Spleen (tissue), 11 donors: Measurements from ENCODE around the gene HAS3. TPM values are rescaled to one million over a fixed set of nuclear protein-coding genes. Genes with fewer than 3 reads are reported as not detected.

Experiments
- DNase-seq: peaks from one replicate; pipeline ENCODE4 v3.0.0-alpha.2; 2020
- H3K27ac ChIP-seq, 8 donors: fragments of 200-600 bp; sonication (generic) in 7 of 8; 1 replicate in 4 of 8; 2 replicates in 4 of 8; pipeline versions ENCODE4 v1.5.0 to v1.8.0; 2016 to 2021; ENCODE audit warnings: inconsistent platforms in 4 of 8, mild to moderate bottlenecking in 4 of 8, moderate library complexity in 1 of 8
- H3K27me3 ChIP-seq, 7 donors: fragments of 200-600 bp; sonication (generic) in 6 of 7; replicated peaks in 1 of 7; 1 replicate in 4 of 7; 2 replicates in 3 of 7; pipeline versions ENCODE4 v1.5.0 to v1.8.0; 2016 to 2021; ENCODE audit warnings: inconsistent platforms in 3 of 7, mild to moderate bottlenecking in 1 of 7
- H3K36me3 ChIP-seq, 6 donors: fragments of 200-600 bp; sonication (generic) in 5 of 6; 1 replicate in 4 of 6; 2 replicates in 2 of 6; pipeline versions ENCODE4 v1.5.0 to v1.8.0; 2016 to 2021; ENCODE audit warnings: inconsistent platforms in 2 of 6
- H3K4me1 ChIP-seq, 6 donors: fragments of 200-600 bp; sonication (generic) in 5 of 6; 1 replicate in 3 of 6; 2 replicates in 3 of 6; pipeline versions ENCODE4 v1.5.0 to v1.8.0; 2016 to 2021; ENCODE audit warnings: inconsistent platforms in 3 of 6
- H3K4me3 ChIP-seq, 8 donors: fragments of 200-600 bp; sonication (generic) in 7 of 8; 1 replicate in 4 of 8; 2 replicates in 4 of 8; pipeline versions ENCODE4 v1.5.0 to v1.8.0; 2016 to 2021; ENCODE audit warnings: inconsistent platforms in 4 of 8, mild to moderate bottlenecking in 4 of 8, moderate library complexity in 2 of 8
- H3K9me3 ChIP-seq, 8 donors: fragments of 200-600 bp; sonication (generic) in 7 of 8; 1 replicate in 4 of 8; 2 replicates in 4 of 8; pipeline versions ENCODE4 v1.5.0 to v1.8.0; 2016 to 2021; ENCODE audit warnings: inconsistent platforms in 4 of 8
- CTCF ChIP-seq, 11 experiments: fragments of 200-600 bp in 7 of 11; fragments of 450-650 bp in 4 of 11; sonication (generic) in 4 of 11; IDR thresholded peaks in 8 of 11; conservative IDR thresholded peaks in 3 of 11; 1 replicate in 7 of 11; 2 replicates in 4 of 11; pipeline versions ENCODE4 v1.4.0 to v1.8.0; 2016 to 2021; ENCODE audit warnings: antibody characterized with exemption in 11 of 11, inconsistent platforms in 4 of 11, mild to moderate bottlenecking in 1 of 11
- POLR2A ChIP-seq, 3 donors: fragments of 450-650 bp; IDR thresholded peaks; one replicate each; pipeline ENCODE4 v1.5.1; 2017; ENCODE audit warnings: antibody characterized with exemption in 3 of 3, mild to moderate bottlenecking in 1 of 3
- POLR2AphosphoS5 ChIP-seq, 3 donors: sonication (generic); formaldehyde crosslinking; IDR thresholded peaks; one replicate each; pipeline ENCODE4 v1.5.1; 2017; ENCODE audit warnings: antibody characterized with exemption in 3 of 3
- WGBS, 5 donors: extraction: QIAGEN DNeasy Blood & Tissue Kit in 3 of 5; methylation state at CpG; one replicate each; pipeline versions ENCODE4 v1.1.5 to v1.1.7; 2013 to 2018; 5-methylcytosine and 5-hydroxymethylcytosine counted together
- intact Hi-C: fragments of 100-400 bp; cut with DNase I; formaldehyde crosslinking; loops from one replicate; pipeline ENCODE4 v1.15.0; 2023; ENCODE audit warnings: low total_unique reads
- polyA plus RNA-seq, 3 donors: library from polyadenylated mRNA; stranded (reverse); fragments of 200-250 nt; gene quantifications; one replicate each; pipeline ENCODE4 v1.2.1, GENCODE V29; 2013
- total RNA-seq, 7 donors: library from RNA; depleted of rRNA in 3 of 7; stranded (reverse); fragments of >200 nt in 3 of 7; fragmentation: NEBNext Ultra II Directional in 4 of 7; extraction: Animal tissue kit (Norgen Biotek cat#: 25700) in 4 of 7; gene quantifications; one replicate each; pipeline versions ENCODE4 v1.1.0 to v1.2.1, GENCODE V29; 2016 to 2021
- donor health status: healthy with polysubstance abuse.
- donor health status: DM: no; HTN: no; CAD: no; lungs with moderate emphysema.
- donor health status: DM: no; HTN: no; CAD: no.
- donor health status: Bipolar disorder and iron deficiency.
- donor health status: healthy.
- donor health status: DM: no; HTN: no; CAD: no.
- donor health status: DM: yes; HTN: yes; CAD: no.

HAS3 gene
- total and polyA plus RNA-seq, 10 donors: 0.51 to 2.0 (median 0.73) TPM

GRCh38 chr16:69116906-69117305, 11.5 kb downstream of the HAS3 start:
- TF ChIP-seq POLR2AphosphoS5 (IDR thresholded peaks at IDR 0.05) (no peak), CTCF (IDR thresholded peaks at IDR 0.05 in 8 of 11, conservative IDR thresholded peaks at IDR 0.05 in 3 of 11) (no peak), POLR2A (IDR thresholded peaks at IDR 0.05) (no peak)
- peak; percentile 11 for DNase-seq

GRCh38 chr16:69118468-69118867, 13.0 kb downstream of the HAS3 start:
- Histone ChIP-seq H3K27ac (no peak overlapping the region), H3K36me3 (peaks cover 4 to 86% (median 47%) of the 10 kb centered on the region in 6 donors), H3K9me3 (no peaks in the 10 kb centered on the region), H3K4me3 (no peak overlapping the region), H3K4me1 (peaks cover 0 to 28% (median 0%) of the 10 kb centered on the region in 6 donors), H3K27me3 (no peaks in the 10 kb centered on the region)
- WGBS, 5 donors: 93 to 100% (median 94%) methylated on average over 2 of the region's 2 CpGs
- no peak for TF ChIP-seq CTCF (IDR thresholded peaks at IDR 0.05 in 8 of 11, conservative IDR thresholded peaks at IDR 0.05 in 3 of 11)
- no peak for TF ChIP-seq POLR2A (IDR thresholded peaks at IDR 0.05)
- no peak for TF ChIP-seq POLR2AphosphoS5 (IDR thresholded peaks at IDR 0.05)
- intact Hi-C loops: loop anchor here (5.0 kb wide), 1 partner anchor 266 kb away; no protein-coding TSS in a partner anchor
- peak; percentile 14 for DNase-seq

More at GRCh38 chr16:69116906-69117305, 11.5 kb downstream of the HAS3 start:
- peaks cover 0 to 36% (median 2%) of the 10 kb centered on the region in 6 donors for H3K4me1 ChIP-seq
- 66 to 80% (median 76%) methylated on average over 6 of the region's 6 CpGs for WGBS, 5 donors
- H3K27me3 ChIP-seq: no peaks in the 10 kb centered on the region
- no peak overlapping the region for H3K4me3 ChIP-seq
- peaks cover 4 to 95% (median 49%) of the 10 kb centered on the region in 6 donors for H3K36me3 ChIP-seq
- no peak overlapping the region for H3K27ac ChIP-seq
- intact Hi-C loops: loop anchor here (5.0 kb wide), 1 partner anchor 265 kb away; no protein-coding TSS in a partner anchor
- H3K9me3 ChIP-seq: no peaks in the 10 kb centered on the region

GRCh38 chr16:69118994-69119393, 13.5 kb downstream of the HAS3 start:
- intact Hi-C loops: loop anchor here (5.0 kb wide), 1 partner anchor 267 kb away; no protein-coding TSS in a partner anchor
- peak; percentile 16 for DNase-seq
- no peaks in the 10 kb centered on the region for H3K9me3 ChIP-seq
- peaks cover 0 to 33% (median under 1%) of the 10 kb centered on the region in 6 donors for H3K4me1 ChIP-seq
- no peak overlapping the region for H3K4me3 ChIP-seq
- no peaks in the 10 kb centered on the region for H3K27me3 ChIP-seq
- no peak for TF ChIP-seq POLR2A (IDR thresholded peaks at IDR 0.05)
- TF ChIP-seq POLR2AphosphoS5 (IDR thresholded peaks at IDR 0.05): no peak
- no peak for TF ChIP-seq CTCF (IDR thresholded peaks at IDR 0.05 in 8 of 11, conservative IDR thresholded peaks at IDR 0.05 in 3 of 11)
- peaks cover 4 to 80% (median 45%) of the 10 kb centered on the region in 6 donors for H3K36me3 ChIP-seq
- WGBS, 5 donors: 93 to 100% (median 97%) methylated on average over 2 of the region's 2 CpGs
- no peak overlapping the region for H3K27ac ChIP-seq

GRCh38 chr16:69119536-69119935, 14.1 kb downstream of the HAS3 start:
- Histone ChIP-seq H3K9me3 (no peaks in the 10 kb centered on the region), H3K27me3 (no peaks in the 10 kb centered on the region), H3K4me1 (peaks cover 0 to 38% (median 3%) of the 10 kb centered on the region in 6 donors), H3K36me3 (peaks cover 4 to 79% (median 42%) of the 10 kb centered on the region in 6 donors), H3K27ac (no peak overlapping the region), H3K4me3 (no peak overlapping the region)
- TF ChIP-seq POLR2A (IDR thresholded peaks at IDR 0.05): no peak
- TF ChIP-seq CTCF (IDR thresholded peaks at IDR 0.05 in 8 of 11, conservative IDR thresholded peaks at IDR 0.05 in 3 of 11): no peak
- TF ChIP-seq POLR2AphosphoS5 (IDR thresholded peaks at IDR 0.05): no peak
- peak; percentile 57 for DNase-seq
- WGBS, 5 donors: 94 to 100% (median 100%) methylated on average over 2 of the region's 2 CpGs
- intact Hi-C loops: loop anchor here (5.0 kb wide), 1 partner anchor 267 kb away; no protein-coding TSS in a partner anchor
